GM12801 (cell line): ENCODE measurements around the gene OAS3.

ENCODE experiments used
- TF ChIP-seq, protein P1 (sequence below): IDR thresholded peaks from one replicate; pipeline ENCODE4 v1.5.1; 2011; ENCODE audit warnings: control low read depth; ENCODE audit not compliant: insufficient read length; ENCODE audit errors: extremely low read depth

Gene OAS3

DNA sequence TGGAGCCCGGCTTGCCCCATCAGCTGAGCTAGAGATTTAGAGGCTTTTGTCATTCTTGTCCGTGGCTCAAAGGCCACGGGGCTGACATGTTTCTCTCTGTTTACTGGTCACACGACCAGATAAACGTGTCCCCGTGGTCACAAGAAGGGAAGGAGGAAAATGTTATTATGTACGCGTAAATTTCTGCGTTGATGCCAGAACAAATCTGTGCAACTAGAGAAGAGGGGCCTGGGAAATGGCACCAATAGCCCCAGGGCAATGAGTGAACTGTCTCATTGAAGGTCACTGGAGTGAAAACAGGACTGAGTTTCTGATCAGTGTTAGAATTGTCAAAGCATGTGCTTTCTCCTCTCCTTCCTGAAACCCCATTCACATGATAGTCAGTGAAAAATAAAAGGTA lies 65.4 kb downstream of the OAS3 start:
- TF ChIP-seq, protein P1, sequence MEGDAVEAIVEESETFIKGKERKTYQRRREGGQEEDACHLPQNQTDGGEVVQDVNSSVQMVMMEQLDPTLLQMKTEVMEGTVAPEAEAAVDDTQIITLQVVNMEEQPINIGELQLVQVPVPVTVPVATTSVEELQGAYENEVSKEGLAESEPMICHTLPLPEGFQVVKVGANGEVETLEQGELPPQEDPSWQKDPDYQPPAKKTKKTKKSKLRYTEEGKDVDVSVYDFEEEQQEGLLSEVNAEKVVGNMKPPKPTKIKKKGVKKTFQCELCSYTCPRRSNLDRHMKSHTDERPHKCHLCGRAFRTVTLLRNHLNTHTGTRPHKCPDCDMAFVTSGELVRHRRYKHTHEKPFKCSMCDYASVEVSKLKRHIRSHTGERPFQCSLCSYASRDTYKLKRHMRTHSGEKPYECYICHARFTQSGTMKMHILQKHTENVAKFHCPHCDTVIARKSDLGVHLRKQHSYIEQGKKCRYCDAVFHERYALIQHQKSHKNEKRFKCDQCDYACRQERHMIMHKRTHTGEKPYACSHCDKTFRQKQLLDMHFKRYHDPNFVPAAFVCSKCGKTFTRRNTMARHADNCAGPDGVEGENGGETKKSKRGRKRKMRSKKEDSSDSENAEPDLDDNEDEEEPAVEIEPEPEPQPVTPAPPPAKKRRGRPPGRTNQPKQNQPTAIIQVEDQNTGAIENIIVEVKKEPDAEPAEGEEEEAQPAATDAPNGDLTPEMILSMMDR, result no peak

DNA sequence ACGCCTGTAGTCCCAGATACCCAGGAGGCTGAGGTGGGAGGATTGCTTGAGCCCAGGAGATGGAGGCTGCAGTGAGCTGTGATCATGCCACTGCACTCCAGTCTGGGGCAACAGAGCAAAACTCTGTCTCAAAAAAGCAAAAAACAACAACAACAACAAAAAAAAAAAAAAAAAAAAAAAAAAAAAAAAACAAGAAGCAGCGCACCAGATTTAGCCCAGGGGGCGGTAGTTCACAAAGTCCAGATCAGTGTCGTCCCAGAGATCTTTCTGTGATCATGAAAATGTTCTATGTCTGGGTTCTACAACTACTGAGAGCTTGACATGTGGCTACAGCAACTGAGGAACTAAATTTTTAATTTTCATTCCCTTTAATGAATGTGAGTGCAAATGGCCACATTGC lies 67.5 kb downstream of the OAS3 start:
- TF ChIP-seq, protein P1, result no peak

DNA sequence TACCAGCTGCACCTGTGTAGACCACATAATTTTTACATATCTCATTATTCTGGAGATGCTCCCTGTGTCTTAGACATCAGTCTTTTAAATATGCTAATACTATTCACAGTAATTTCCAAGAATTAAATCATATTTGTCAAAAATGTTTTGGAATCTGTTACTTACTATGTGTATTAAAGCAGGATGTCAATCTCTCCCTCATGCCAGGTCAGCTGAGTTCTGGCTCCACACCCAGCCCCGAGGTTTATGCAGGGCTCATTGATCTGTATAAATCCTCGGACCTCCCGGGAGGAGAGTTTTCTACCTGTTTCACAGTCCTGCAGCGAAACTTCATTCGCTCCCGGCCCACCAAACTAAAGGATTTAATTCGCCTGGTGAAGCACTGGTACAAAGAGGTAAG lies 67.9 kb downstream of the OAS3 start:
- TF ChIP-seq, protein P1, result no peak

DNA sequence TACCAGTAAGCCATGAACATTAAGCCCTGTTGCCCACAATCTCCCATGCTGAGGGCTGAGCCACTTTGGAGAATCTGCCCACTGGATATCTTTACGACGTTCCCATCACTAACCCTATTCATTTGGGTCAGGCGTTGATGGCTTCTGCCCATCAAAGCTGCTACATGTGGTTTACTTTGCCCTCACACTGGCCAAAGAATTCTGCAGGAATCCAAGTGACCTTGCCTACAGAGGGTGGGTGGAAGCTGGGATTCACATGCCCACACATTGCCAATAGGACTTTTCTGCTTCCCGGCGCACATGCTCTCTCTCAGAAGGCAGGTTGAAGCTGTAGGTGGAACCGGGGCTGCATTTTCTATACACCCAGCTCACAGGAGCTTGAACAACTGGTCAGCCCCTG lies 68.4 kb downstream of the OAS3 start:
- TF ChIP-seq, protein P1, result no peak

DNA sequence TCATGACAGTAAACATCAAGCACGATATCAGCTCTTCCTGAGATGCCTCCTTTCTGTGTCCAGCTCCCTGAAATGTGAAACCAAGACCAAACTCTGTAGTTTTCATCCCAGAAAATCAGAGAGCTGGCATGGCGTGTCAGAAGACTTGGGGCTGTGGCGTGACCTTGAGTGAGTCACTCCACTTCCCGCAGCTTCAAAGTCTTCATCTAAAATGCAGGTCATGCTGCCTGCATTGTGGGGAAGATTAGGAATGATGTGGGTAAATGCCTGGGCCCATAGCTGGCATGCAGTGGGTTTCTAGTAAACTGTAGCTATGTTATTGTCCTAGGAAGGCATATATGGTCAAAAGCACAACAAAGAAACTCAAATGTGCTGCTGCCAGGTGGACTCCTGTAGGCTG lies 68.9 kb downstream of the OAS3 start:
- TF ChIP-seq, protein P1, result no peak

DNA sequence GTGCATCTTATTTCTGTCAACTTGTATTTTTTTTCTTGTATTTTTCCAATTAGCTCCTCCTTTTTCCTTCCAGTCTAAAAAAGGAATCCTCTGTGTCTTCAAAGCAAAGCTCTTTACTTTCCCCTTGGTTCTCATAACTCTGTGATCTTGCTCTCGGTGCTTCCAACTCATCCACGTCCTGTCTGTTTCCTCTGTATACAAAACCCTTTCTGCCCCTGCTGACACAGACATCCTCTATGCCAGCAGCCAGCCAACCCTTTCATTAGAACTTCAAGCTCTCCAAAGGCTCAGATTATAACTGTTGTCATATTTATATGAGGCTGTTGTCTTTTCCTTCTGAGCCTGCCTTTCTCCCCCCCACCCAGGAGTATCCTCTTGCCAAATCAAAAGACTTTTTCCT lies 72.4 kb downstream of the OAS3 start:
- TF ChIP-seq, protein P1, result no peak

DNA sequence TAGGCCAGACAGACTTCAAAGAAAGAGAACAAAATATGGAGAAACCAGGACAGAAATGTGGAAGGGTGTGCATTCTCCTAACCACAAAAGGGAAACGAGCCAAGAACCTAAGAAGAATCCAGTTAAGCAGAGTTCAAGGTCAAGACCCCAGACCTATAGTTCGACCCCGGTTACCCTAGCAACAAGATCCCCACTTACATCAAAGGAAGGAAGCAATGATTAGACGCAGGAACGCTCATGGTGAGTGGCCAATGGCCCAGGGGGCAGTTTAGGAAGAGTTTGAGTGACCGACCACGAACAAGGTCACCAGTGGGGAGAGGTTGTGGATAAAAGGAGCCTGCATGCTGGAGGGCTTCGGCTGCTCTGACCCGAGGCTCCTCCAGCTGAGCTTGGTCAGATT lies 76.3 kb downstream of the OAS3 start:
- TF ChIP-seq, protein P1, result no peak

DNA sequence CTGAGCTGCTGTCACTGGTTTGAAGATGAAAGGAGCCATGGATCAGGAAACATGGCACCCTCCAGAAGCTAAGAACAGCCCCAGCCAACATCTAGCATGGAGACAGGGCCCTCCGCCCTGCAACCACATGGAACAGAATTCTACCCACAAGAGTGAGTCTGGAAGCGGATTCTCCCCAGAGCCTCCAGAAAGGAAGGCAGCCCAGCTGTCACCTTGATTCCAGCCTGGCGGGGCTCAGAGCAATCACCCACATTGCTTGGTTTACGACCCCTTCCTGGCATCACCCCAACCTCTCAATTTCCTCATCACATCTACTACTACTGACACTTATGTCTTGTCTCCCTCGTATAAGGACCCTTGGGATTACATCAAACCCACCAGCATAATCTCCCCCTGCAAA lies 78.5 kb downstream of the OAS3 start:
- TF ChIP-seq, protein P1, result no peak
